GM23338 (cell line): ENCODE results near the gene ZBTB37. TPM values are rescaled to one million over a fixed set of nuclear protein-coding genes. Genes with fewer than 3 reads are reported as not detected.

ENCODE experiments used
- ATAC-seq: fragments of 200-7000 bp; cut with Tn5 transposase; 3 replicates; pipeline ENCODE4 v1.9.1; 2020
- DNase-seq: peaks from one replicate; pipeline ENCODE4 v3.0.0-alpha.2; 2015; ENCODE audit warnings: low spot score
- H2AFZ ChIP-seq: fragments of 200-600 bp; sonication (generic); 2 replicates; pipeline ENCODE4 v1.8.0; 2016; ENCODE audit warnings: antibody characterized with exemption, mild to moderate bottlenecking, moderate library complexity
- H3F3A ChIP-seq: fragments of 200-600 bp; sonication (generic); replicated peaks from 2 replicates; pipeline ENCODE4 v1.8.0; 2017; ENCODE audit warnings: antibody characterized with exemption, mixed run types, low read depth
- H3K27ac ChIP-seq: fragments of 200-600 bp; sonication (generic); 2 replicates; pipeline ENCODE4 v1.6.1; 2016; ENCODE audit warnings: low read depth
- H3K27me3 ChIP-seq: fragments of 200-600 bp; sonication (generic); 2 replicates; pipeline ENCODE4 v1.8.0; 2016; ENCODE audit warnings: mild to moderate bottlenecking, mixed run types, moderate library complexity; ENCODE audit not compliant: insufficient read depth
- H3K36me3 ChIP-seq: fragments of 200-600 bp; sonication (generic); 2 replicates; pipeline ENCODE4 v1.8.0; 2016; ENCODE audit warnings: mild to moderate bottlenecking; ENCODE audit not compliant: insufficient read depth
- H3K4me1 ChIP-seq: fragments of 200-600 bp; sonication (generic); 2 replicates; pipeline ENCODE4 v1.8.0; 2016; ENCODE audit warnings: mild to moderate bottlenecking, moderate library complexity; ENCODE audit not compliant: insufficient read depth
- H3K4me2 ChIP-seq: fragments of 200-600 bp; sonication (generic); 2 replicates; pipeline ENCODE4 v1.7.1; 2017; ENCODE audit warnings: mixed run types
- H3K4me3 ChIP-seq: fragments of 200-600 bp; sonication (generic); 2 replicates; pipeline ENCODE4 v1.6.1; 2016; ENCODE audit warnings: mixed run types
- H3K79me2 ChIP-seq: fragments of 200-600 bp; sonication (generic); replicated peaks from 2 replicates; pipeline ENCODE4 v1.8.0; 2017; ENCODE audit warnings: mild to moderate bottlenecking; ENCODE audit not compliant: insufficient read depth
- H3K9me2 ChIP-seq: fragments of 200-600 bp; sonication (generic); 2 replicates; pipeline ENCODE4 v1.8.0; 2017; ENCODE audit not compliant: insufficient read depth
- H4K20me1 ChIP-seq: fragments of 200-600 bp; sonication (generic); replicated peaks from 2 replicates; pipeline ENCODE4 v1.8.0; 2017; ENCODE audit warnings: mild to moderate bottlenecking; ENCODE audit not compliant: insufficient read depth
- H3K27ac Mint-ChIP-seq: 2 replicates; pipeline ENCODE4 v1.8.0; 2020; ENCODE audit warnings: inconsistent platforms, mild to moderate bottlenecking, moderate library complexity, mixed read lengths
- H3K27me3 Mint-ChIP-seq: 3 replicates; pipeline ENCODE4 v1.8.0; 2022; ENCODE audit warnings: low read depth, mild to moderate bottlenecking, moderate library complexity, mixed read lengths, inconsistent platforms; ENCODE audit not compliant: insufficient read depth, poor library complexity
- H3K36me3 Mint-ChIP-seq: 3 replicates; pipeline ENCODE4 v1.8.0; 2021; ENCODE audit warnings: low read depth, mild to moderate bottlenecking, inconsistent platforms, moderate library complexity, mixed read lengths
- H3K4me1 Mint-ChIP-seq: 3 replicates; pipeline ENCODE4 v1.8.0; 2020; ENCODE audit warnings: mild to moderate bottlenecking, inconsistent platforms, mixed read lengths
- H3K4me3 Mint-ChIP-seq: 3 replicates; pipeline ENCODE4 v1.8.0; 2021; ENCODE audit warnings: moderate library complexity, mild to moderate bottlenecking, inconsistent platforms, mixed read lengths
- H3K9me3 Mint-ChIP-seq: 3 replicates; pipeline ENCODE4 v1.8.0; 2020; ENCODE audit warnings: moderate library complexity, mild to moderate bottlenecking, inconsistent platforms, mixed read lengths
- CREB1 ChIP-seq: fragments of 250-450 bp; sonication (Bioruptor Pico); IDR thresholded peaks from 2 replicates; pipeline ENCODE4 v1.5.0; 2020; ENCODE audit warnings: low read depth, mild to moderate bottlenecking, moderate library complexity
- CTCF ChIP-seq, 2 experiments: fragments of 200-600 bp in 1 of 2; sonication (generic) in 1 of 2; conservative IDR thresholded peaks; 2 replicates each; pipeline versions ENCODE4 v1.5.1 to v1.6.1; 2016 to 2017; ENCODE audit warnings: antibody characterized with exemption in 2 of 2, low read depth in 2 of 2, mild to moderate bottlenecking in 2 of 2, moderate library complexity in 1 of 2
- ETS1 ChIP-seq: IDR thresholded peaks from 2 replicates; pipeline ENCODE4 v1.6.1; 2016; ENCODE audit warnings: antibody characterized with exemption
- EZH2 ChIP-seq: fragments of 200-600 bp; sonication (generic); IDR thresholded peaks from one replicate; pipeline ENCODE4 v1.8.0; 2017; ENCODE audit warnings: antibody characterized with exemption, mild to moderate bottlenecking, low read depth; ENCODE audit not compliant: unreplicated experiment
- EZH2phosphoT487 ChIP-seq: fragments of 200-600 bp; sonication (generic); IDR thresholded peaks from one replicate; pipeline ENCODE4 v1.8.1; 2018; ENCODE audit warnings: antibody characterized with exemption; ENCODE audit not compliant: unreplicated experiment
- JUNB ChIP-seq: IDR thresholded peaks from one replicate; pipeline ENCODE4 v1.6.1; 2016; ENCODE audit warnings: antibody characterized with exemption; ENCODE audit not compliant: unreplicated experiment
- NANOG ChIP-seq: IDR thresholded peaks from 2 replicates; pipeline ENCODE4 v1.6.1; 2016; ENCODE audit warnings: antibody characterized with exemption, borderline replicate concordance
- POLR2AphosphoS5 ChIP-seq: IDR thresholded peaks from 2 replicates; pipeline ENCODE4 v1.6.1; 2016; ENCODE audit warnings: antibody characterized with exemption, low read depth
- REST ChIP-seq: IDR thresholded peaks from one replicate; pipeline ENCODE4 v1.6.1; 2018; ENCODE audit warnings: antibody characterized with exemption; ENCODE audit not compliant: unreplicated experiment
- STAT1 ChIP-seq: IDR thresholded peaks from one replicate; pipeline ENCODE4 v1.6.1; 2016; ENCODE audit warnings: antibody characterized with exemption; ENCODE audit not compliant: unreplicated experiment
- ZNF114 ChIP-seq: fragments of 250-450 bp; sonication (Bioruptor Pico); IDR thresholded peaks from 2 replicates; pipeline ENCODE4 v1.5.0; 2020; ENCODE audit warnings: mild to moderate bottlenecking, moderate library complexity
- ZNF331 ChIP-seq: fragments of 250-450 bp; sonication (Bioruptor Pico); IDR thresholded peaks from 2 replicates; pipeline ENCODE4 v1.5.0; 2020; ENCODE audit warnings: low read depth, mild to moderate bottlenecking, moderate library complexity
- ZNF462 ChIP-seq: fragments of 250-450 bp; sonication (Bioruptor Pico); IDR thresholded peaks from 2 replicates; pipeline ENCODE4 v1.5.0; 2020; ENCODE audit warnings: mild to moderate bottlenecking, moderate library complexity
- polyA plus RNA-seq: library from polyadenylated mRNA; unstranded; fragments of >200 nt; fragmentation: Nextera tagmentation; extraction: Ambion mirVana; gene quantifications from 2 replicates; pipeline ENCODE4 v1.2.1, GENCODE V29; 2016
- total RNA-seq: library from RNA; depleted of rRNA; stranded (reverse); fragments of >200 nt; shearing (Covaris generic); gene quantifications from 2 replicates; pipeline ENCODE4 v1.2.3, GENCODE V29; 2014

ZBTB37 gene
- total and polyA plus RNA-seq, 2 experiments from 2014 or later, result 2.7 to 15.8 TPM

- H3K9me2 ChIP-seq, result peaks cover 16% of the 10 kb centered on the region; the same call in 1 of the 2 replicates
- H3K4me3 Mint-ChIP-seq, result no peak overlapping the region
- no peak overlapping the region for H3K4me2 ChIP-seq
- no peaks in the 10 kb centered on the region for H3K9me3 Mint-ChIP-seq
- ATAC-seq (no peak), DNase-seq (no peak)
- no peak overlapping the region for H3K27ac Mint-ChIP-seq
- H3K4me1 Mint-ChIP-seq, result no peaks in the 10 kb centered on the region; the same call in 2 of the 3 replicates
- no peaks in the 10 kb centered on the region; the same call in 1 of the 2 replicates for H3K36me3 ChIP-seq
- peaks cover 2% of the 10 kb centered on the region for H3K27me3 Mint-ChIP-seq
- H3K4me3 ChIP-seq, result no peak overlapping the region
- H3K27me3 ChIP-seq, result no peaks in the 10 kb centered on the region
- no peaks in the 10 kb centered on the region for H3K4me1 ChIP-seq
- no peaks in the 10 kb centered on the region for H4K20me1 ChIP-seq
- H3K27ac ChIP-seq, result no peak overlapping the region
- no peaks in the 10 kb centered on the region for H3F3A ChIP-seq
- H3K36me3 Mint-ChIP-seq, result peaks cover 7% of the 10 kb centered on the region; the same call in 2 of the 3 replicates
- no peak overlapping the region for H2AFZ ChIP-seq
- no peaks in the 10 kb centered on the region for H3K79me2 ChIP-seq
- no peak for TF ChIP-seq ETS1
- no peak for TF ChIP-seq EZH2phosphoT487
- no peak for TF ChIP-seq POLR2AphosphoS5
- no peak for TF ChIP-seq ZNF114
- no peak for TF ChIP-seq ZNF331 (CRISPR knock-in tag)
- no peak for TF ChIP-seq EZH2
- TF ChIP-seq JUNB, result no peak
- no peak for TF ChIP-seq STAT1
- no peak for TF ChIP-seq ZNF462 (CRISPR knock-in tag)
- TF ChIP-seq NANOG, result no peak
- no peak for TF ChIP-seq REST
- TF ChIP-seq CREB1 (CRISPR knock-in tag), result no peak
- TF ChIP-seq CTCF (conservative IDR thresholded peaks at IDR 0.05; ENCODE audit: low read depth in 2 of 2), result no peak
These were observed 44.9 kb downstream of the ZBTB37 start for GRCh38 chr1:173913111-173913510.
